Measurements from ENCODE around the gene EFNB2.

The EFNB2 gene

DNA sequence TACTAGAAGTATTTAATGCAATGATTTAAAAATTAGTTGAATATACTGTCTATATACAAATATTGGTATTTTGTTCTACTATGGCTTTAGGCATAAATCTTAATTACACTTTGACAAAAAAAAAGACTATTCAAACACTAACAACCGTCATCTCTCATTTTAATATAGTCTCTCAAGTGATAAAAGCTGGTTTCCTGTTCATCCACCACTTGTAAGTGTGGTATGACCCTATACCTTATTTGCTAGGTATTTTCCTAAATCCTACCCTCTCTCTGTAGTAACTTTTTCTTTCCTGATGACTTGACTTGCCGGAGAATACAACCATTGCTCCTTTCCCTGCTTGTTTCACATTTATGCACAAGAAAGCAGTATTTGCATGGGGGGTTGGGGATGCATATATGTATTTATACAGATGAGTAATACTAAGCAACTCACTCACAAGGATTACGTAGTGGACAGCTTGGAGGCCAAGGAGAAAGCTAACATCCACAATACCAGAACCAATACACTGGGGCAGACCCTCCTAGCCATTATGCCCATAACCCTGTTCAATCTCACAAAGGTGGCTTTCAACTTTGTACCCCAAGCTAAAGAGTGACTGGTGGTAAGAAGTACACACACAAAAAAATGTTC is 12.7 kb upstream of the EFNB2 start:
- WGBS (ENCODE audit: insufficient coverage, insufficient read length), result 100% methylated on average over 1 of the region's 3 CpGs
- no peak overlapping the region for H3K4me3 ChIP-seq (ENCODE audit: low read length)
- H3K27ac ChIP-seq (ENCODE audit: low read length), result no peak overlapping the region
- no peaks in the 10 kb centered on the region for H3K27me3 ChIP-seq (ENCODE audit: control insufficient read depth, insufficient read depth, low read length)
- no peaks in the 10 kb centered on the region for H3K9me3 ChIP-seq (ENCODE audit: control insufficient read depth, insufficient read depth, low read length)
- DNase-seq (ENCODE audit: low read depth, low spot score), result no peak
- no peaks in the 10 kb centered on the region for H3K4me1 ChIP-seq (ENCODE audit: control insufficient read depth, insufficient read depth, low read length)
- no peaks in the 10 kb centered on the region; the same call in 1 of the 2 replicates for H3K36me3 ChIP-seq (ENCODE audit: control insufficient read depth, insufficient read depth, low read length)

DNA sequence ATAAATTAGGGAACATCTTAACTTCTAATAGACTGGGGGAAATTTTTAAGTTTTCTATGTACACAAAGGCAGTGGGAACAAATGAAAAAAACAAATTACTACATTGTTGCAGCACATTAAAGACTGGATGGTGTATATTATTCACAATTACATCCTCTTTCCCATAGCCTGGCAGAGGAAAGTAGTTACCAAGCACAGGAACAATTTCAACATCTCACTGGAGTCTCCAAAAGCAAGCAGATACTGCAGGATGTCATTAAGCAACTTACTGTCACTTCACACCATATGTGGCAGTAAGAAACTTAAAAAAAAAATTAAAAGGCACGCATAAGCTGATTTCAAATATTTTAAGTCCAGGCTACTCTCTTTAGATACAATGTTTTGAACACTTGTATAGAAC is 6.4 kb upstream of the EFNB2 start:
- WGBS (ENCODE audit: insufficient coverage, insufficient read length), result no CpG with 5 or more reads among the region's 1 CpG
- H3K4me1 ChIP-seq (ENCODE audit: control insufficient read depth, insufficient read depth, low read length), result no peaks in the 10 kb centered on the region
- H3K9me3 ChIP-seq (ENCODE audit: control insufficient read depth, insufficient read depth, low read length), result no peaks in the 10 kb centered on the region
- no peaks in the 10 kb centered on the region; the same call in 1 of the 2 replicates for H3K36me3 ChIP-seq (ENCODE audit: control insufficient read depth, insufficient read depth, low read length)
- DNase-seq (ENCODE audit: low read depth, low spot score), result no peak
- no peaks in the 10 kb centered on the region for H3K27me3 ChIP-seq (ENCODE audit: control insufficient read depth, insufficient read depth, low read length)
- no peak overlapping the region for H3K4me3 ChIP-seq (ENCODE audit: low read length)
- no peak overlapping the region for H3K27ac ChIP-seq (ENCODE audit: low read length)

GRCh38 chr13:106540613-106541012 is 5.2 kb upstream of the EFNB2 start:
- Histone ChIP-seq H3K36me3 (ENCODE audit: control insufficient read depth, insufficient read depth, low read length) (no peaks in the 10 kb centered on the region), H3K27me3 (ENCODE audit: control insufficient read depth, insufficient read depth, low read length) (no peaks in the 10 kb centered on the region), H3K27ac (ENCODE audit: low read length) (no peak overlapping the region), H3K9me3 (ENCODE audit: control insufficient read depth, insufficient read depth, low read length) (no peaks in the 10 kb centered on the region), H3K4me1 (ENCODE audit: control insufficient read depth, insufficient read depth, low read length) (no peaks in the 10 kb centered on the region), H3K4me3 (ENCODE audit: low read length) (no peak overlapping the region)
- DNase-seq (ENCODE audit: low read depth, low spot score), result no peak
- no CpG with 5 or more reads among the region's 4 CpGs for WGBS (ENCODE audit: insufficient coverage, insufficient read length)

- Histone ChIP-seq H3K4me3 (ENCODE audit: low read length) (no peak overlapping the region), H3K36me3 (ENCODE audit: control insufficient read depth, insufficient read depth, low read length) (no peaks in the 10 kb centered on the region), H3K27ac (ENCODE audit: low read length) (no peak overlapping the region), H3K9me3 (ENCODE audit: control insufficient read depth, insufficient read depth, low read length) (no peaks in the 10 kb centered on the region), H3K27me3 (ENCODE audit: control insufficient read depth, insufficient read depth, low read length) (peaks cover 1% of the 10 kb centered on the region; the same call in 1 of the 2 replicates), H3K4me1 (ENCODE audit: control insufficient read depth, insufficient read depth, low read length) (peaks cover 1% of the 10 kb centered on the region; the same call in 1 of the 2 replicates)
- DNase-seq (ENCODE audit: low read depth, low spot score), result no peak
- WGBS (ENCODE audit: insufficient coverage, insufficient read length), result no CpG with 5 or more reads among the region's 3 CpGs
Measured at GRCh38 chr13:106537521-106537920, 2.1 kb upstream of the EFNB2 start.

DNA sequence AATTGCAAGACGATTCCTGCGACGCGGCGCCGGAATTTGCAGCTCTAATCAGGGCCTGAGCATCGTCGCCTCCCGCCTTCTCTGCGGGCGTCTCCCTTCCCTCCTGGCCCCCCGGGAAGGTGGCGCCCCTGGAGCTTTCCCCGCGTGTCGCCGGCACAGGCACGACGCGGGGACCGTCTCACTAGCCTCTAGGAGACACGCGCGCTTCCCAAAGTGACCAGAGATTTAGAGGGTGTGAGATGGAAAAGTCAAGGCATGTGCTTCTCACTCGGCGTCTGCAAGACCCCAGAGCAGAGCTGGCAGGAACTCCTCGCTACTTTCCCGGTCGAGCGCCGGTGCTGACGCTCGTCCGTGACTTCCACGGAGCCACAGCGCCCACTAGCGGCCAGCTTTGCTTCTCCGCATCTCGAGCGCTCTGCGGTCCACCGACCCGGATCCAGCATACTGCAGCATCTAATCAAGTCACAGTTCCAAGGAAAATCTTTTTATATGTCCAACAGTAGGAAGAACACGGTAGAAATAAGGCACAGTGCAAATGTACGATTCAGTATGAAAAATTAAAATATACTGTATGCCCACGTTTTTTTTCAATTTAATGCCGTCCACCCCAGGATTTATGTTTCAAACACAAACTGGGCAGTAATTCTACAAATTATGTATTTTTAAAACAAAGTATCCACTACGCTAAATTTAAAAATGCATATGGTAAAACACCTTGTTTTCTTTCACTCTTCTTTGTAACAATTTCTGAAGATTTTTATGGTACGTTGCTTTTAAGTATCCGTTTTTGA is 977 bp upstream of the EFNB2 start:
- H3K27ac ChIP-seq (ENCODE audit: low read length), result no peak overlapping the region

GRCh38 chr13:106534639-106535551 is 567 bp downstream of the EFNB2 start:
- peaks cover 5% of the 10 kb centered on the region; the same call in 1 of the 2 replicates for H3K4me1 ChIP-seq (ENCODE audit: control insufficient read depth, insufficient read depth, low read length)
- H3K27me3 ChIP-seq (ENCODE audit: control insufficient read depth, insufficient read depth, low read length), result peaks cover 1% of the 10 kb centered on the region; the same call in 1 of the 2 replicates
- H3K4me3 ChIP-seq (ENCODE audit: low read length), result peak overlapping the region; percentile 85
- WGBS (ENCODE audit: insufficient coverage, insufficient read length), result no CpG with 5 or more reads among the region's 121 CpGs
- no peaks in the 10 kb centered on the region for H3K36me3 ChIP-seq (ENCODE audit: control insufficient read depth, insufficient read depth, low read length)
- no peak for DNase-seq (ENCODE audit: low read depth, low spot score)
- H3K9me3 ChIP-seq (ENCODE audit: control insufficient read depth, insufficient read depth, low read length), result no peaks in the 10 kb centered on the region
- H3K27ac ChIP-seq (ENCODE audit: low read length), result no peak overlapping the region

More for the DNA sequence above, 977 bp upstream of the EFNB2 start:
- Histone ChIP-seq H3K4me1 (ENCODE audit: control insufficient read depth, insufficient read depth, low read length) (peaks cover 1% of the 10 kb centered on the region; the same call in 1 of the 2 replicates), H3K9me3 (ENCODE audit: control insufficient read depth, insufficient read depth, low read length) (no peaks in the 10 kb centered on the region), H3K4me3 (ENCODE audit: low read length) (peak overlapping the region; percentile 17; the same call in 1 of the 2 replicates), H3K36me3 (ENCODE audit: control insufficient read depth, insufficient read depth, low read length) (no peaks in the 10 kb centered on the region), H3K27me3 (ENCODE audit: control insufficient read depth, insufficient read depth, low read length) (peaks cover 1% of the 10 kb centered on the region; the same call in 1 of the 2 replicates)
- no CpG with 5 or more reads among the region's 50 CpGs for WGBS (ENCODE audit: insufficient coverage, insufficient read length)
- DNase-seq (ENCODE audit: low read depth, low spot score), result peak; percentile 83

- no CpG with 5 or more reads among the region's 66 CpGs for WGBS (ENCODE audit: insufficient coverage, insufficient read length)
- H3K4me1 ChIP-seq (ENCODE audit: control insufficient read depth, insufficient read depth, low read length), result peaks cover 6% of the 10 kb centered on the region; the same call in 1 of the 2 replicates
- H3K36me3 ChIP-seq (ENCODE audit: control insufficient read depth, insufficient read depth, low read length), result no peaks in the 10 kb centered on the region
- H3K27ac ChIP-seq (ENCODE audit: low read length), result no peak overlapping the region
- peaks cover 1% of the 10 kb centered on the region; the same call in 1 of the 2 replicates for H3K27me3 ChIP-seq (ENCODE audit: control insufficient read depth, insufficient read depth, low read length)
- H3K4me3 ChIP-seq (ENCODE audit: low read length), result peak overlapping the region; percentile 85
- no peaks in the 10 kb centered on the region for H3K9me3 ChIP-seq (ENCODE audit: control insufficient read depth, insufficient read depth, low read length)
- no peak for DNase-seq (ENCODE audit: low read depth, low spot score)
Measured at GRCh38 chr13:106533943-106534638, 1.4 kb downstream of the EFNB2 start.

DNA sequence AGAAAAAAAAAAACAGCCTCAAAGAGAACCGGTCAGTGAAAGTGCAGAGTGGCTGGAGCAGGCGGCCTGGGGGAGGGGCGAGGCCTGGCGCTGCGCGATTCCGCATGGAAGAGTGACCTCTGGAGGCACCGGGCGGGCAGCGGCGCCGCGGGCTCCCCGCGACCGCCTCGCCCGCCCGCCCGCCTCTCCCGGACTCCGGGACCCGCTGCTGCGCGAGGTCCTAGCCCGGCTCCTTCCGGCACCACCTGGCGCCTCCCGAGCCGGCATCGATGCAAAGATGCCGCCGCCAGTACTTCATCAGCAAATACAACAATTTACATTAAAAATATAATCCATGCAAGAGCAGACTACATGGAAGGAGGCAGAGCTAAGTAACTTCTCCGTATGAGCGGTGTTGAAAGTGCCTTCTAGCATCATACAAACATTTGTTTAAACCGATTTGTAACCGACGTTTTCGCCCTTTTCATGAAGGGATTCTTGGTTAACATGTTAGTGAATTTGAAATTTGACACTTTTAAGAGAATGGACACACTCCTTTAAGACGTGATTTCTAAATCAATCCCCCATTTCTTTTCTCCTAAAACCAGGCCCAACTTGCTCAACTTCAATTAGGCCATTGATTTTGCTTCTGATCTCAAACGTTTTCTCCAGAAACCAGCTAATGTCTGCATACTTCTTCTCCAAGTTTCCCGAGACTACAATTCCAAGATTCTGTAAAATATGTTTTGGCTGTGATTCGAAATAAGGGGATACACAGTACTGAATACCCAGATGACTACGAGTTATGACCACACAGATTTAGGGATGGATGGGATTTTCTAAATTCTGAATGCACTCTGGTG is 2.1 kb downstream of the EFNB2 start:
- Histone ChIP-seq H3K36me3 (ENCODE audit: control insufficient read depth, insufficient read depth, low read length) (no peaks in the 10 kb centered on the region), H3K4me3 (ENCODE audit: low read length) (peak overlapping the region; percentile 85; the same call in 1 of the 2 replicates), H3K27ac (ENCODE audit: low read length) (no peak overlapping the region), H3K27me3 (ENCODE audit: control insufficient read depth, insufficient read depth, low read length) (peaks cover 1% of the 10 kb centered on the region; the same call in 1 of the 2 replicates), H3K9me3 (ENCODE audit: control insufficient read depth, insufficient read depth, low read length) (no peaks in the 10 kb centered on the region), H3K4me1 (ENCODE audit: control insufficient read depth, insufficient read depth, low read length) (peaks cover 6% of the 10 kb centered on the region; the same call in 1 of the 2 replicates)
- DNase-seq (ENCODE audit: low read depth, low spot score), result no peak
- WGBS (ENCODE audit: insufficient coverage, insufficient read length), result no CpG with 5 or more reads among the region's 44 CpGs

Data from iPS DF 6.9 (cell line).